OCI-LY1 (cell line): Measurements from ENCODE around the gene ABHD17B.

Experiments used
- EZH2 ChIP-seq: fragments of 200-600 bp; sonication (generic), shearing (Covaris generic); IDR thresholded peaks from 2 replicates; pipeline ENCODE4 v1.8.0; 2017; ENCODE audit warnings: borderline replicate concordance, mixed run types, mild to moderate bottlenecking, antibody characterized with exemption, low read length, moderate library complexity, mixed read lengths
- TF ChIP-seq, protein P1 (sequence below): fragments of 200-600 bp; sonication (generic), shearing (Covaris generic); IDR thresholded peaks from 2 replicates; pipeline ENCODE4 v1.5.1; 2017; ENCODE audit warnings: mild to moderate bottlenecking, antibody characterized with exemption, low read length, moderate library complexity, mixed read lengths

DNA sequence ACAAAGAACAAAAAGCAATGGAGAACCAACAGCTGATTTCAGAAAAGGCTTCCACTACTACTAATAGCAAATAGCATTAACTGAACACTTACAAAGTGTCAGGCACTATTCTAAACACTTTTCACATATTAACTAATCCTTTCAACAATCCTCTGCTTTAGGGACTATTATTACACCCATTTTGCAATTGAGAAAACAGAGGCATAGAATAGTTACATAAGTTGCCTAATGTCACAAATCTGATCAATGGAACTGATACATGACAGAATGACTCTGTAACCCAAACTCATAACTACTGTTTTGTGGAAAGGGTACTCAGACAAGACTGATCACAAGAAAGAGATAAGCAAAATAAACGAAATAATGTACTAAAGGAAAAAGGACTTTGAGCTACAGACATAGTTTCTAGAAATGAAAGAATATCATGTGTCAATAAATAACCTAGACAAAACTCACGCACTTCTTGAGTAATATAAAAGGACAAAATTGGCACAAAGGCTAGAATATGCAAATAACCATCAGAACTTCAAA, 31.3 kb downstream of the ABHD17B start:
- TF ChIP-seq, protein P1, sequence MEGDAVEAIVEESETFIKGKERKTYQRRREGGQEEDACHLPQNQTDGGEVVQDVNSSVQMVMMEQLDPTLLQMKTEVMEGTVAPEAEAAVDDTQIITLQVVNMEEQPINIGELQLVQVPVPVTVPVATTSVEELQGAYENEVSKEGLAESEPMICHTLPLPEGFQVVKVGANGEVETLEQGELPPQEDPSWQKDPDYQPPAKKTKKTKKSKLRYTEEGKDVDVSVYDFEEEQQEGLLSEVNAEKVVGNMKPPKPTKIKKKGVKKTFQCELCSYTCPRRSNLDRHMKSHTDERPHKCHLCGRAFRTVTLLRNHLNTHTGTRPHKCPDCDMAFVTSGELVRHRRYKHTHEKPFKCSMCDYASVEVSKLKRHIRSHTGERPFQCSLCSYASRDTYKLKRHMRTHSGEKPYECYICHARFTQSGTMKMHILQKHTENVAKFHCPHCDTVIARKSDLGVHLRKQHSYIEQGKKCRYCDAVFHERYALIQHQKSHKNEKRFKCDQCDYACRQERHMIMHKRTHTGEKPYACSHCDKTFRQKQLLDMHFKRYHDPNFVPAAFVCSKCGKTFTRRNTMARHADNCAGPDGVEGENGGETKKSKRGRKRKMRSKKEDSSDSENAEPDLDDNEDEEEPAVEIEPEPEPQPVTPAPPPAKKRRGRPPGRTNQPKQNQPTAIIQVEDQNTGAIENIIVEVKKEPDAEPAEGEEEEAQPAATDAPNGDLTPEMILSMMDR = no peak
- TF ChIP-seq EZH2 = no peak
